H1 (cell line): ENCODE measurements around the gene FAM162B. TPM values are rescaled to one million over a fixed set of nuclear protein-coding genes. Genes with fewer than 3 reads are reported as not detected.

Experiments used
- ATF2 ChIP-seq: IDR thresholded peaks from 2 replicates; pipeline ENCODE4 v1.6.1; 2012; ENCODE audit warnings: low read length, inconsistent platforms
- SAP30 ChIP-seq: fragments of 300-600 bp; sonication (generic); IDR thresholded peaks from 2 replicates; pipeline ENCODE4 v1.7.1; 2012; ENCODE audit warnings: low read length, moderate library complexity, mild to moderate bottlenecking, inconsistent platforms; ENCODE audit not compliant: insufficient read depth, insufficient replicate concordance
- polyA plus RNA-seq, 7 experiments: library from polyadenylated mRNA; depleted of rRNA in 3 of 7; stranded (reverse) in 5 of 7; unstranded in 2 of 7; fragments of >200 nt in 5 of 7; fragments of 200-250 nt in 2 of 7; gene quantifications; 1 replicate in 5 of 7; 2 replicates in 1 of 7; 4 replicates in 1 of 7; pipeline versions ENCODE4 v1.2.1 to v1.2.3, GENCODE V29; 2011 to 2013; ENCODE audit warnings: missing spikeins in 2 of 7, mixed read lengths in 2 of 7
- total RNA-seq: library from RNA; stranded (reverse); fragmentation: NEBNext Ultra II Directional; extraction: Animal tissue kit (Norgen Biotek cat#: 25700); gene quantifications from 2 replicates; pipeline ENCODE4 v1.2.1, GENCODE V29; 2021

The FAM162B gene
- total and polyA plus RNA-seq, 2 of the 8 experiments (the other 6 are each of a cell fraction or from before 2014, with no cell fraction given): 2.6 to 3.2 TPM

DNA sequence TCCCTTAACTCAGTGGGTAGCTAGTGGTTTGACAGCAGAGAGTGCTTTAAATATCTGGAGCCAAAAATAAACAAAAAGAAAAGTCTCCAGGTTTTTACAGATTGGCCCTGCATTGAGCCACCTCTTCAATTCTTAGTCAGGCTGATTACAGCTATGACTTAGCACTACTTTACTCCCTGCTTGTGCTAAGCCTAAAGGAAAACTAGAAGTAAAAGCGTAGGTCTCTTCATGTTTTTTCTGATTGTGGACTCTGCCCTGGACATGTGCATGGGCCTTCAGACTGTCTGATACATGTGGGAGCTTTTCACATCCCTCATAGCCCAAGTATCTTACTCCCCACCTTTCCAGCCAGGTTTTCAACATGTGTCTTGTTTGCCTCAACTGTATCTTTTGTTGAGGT, 51.2 kb downstream of the FAM162B start (continued):
- TF ChIP-seq ATF2: no peak
- no peak for TF ChIP-seq SAP30
